Endometrial microvascular endothelial cells (primary cell): ENCODE data around the gene NT5DC3. TPM values are rescaled to one million over a fixed set of nuclear protein-coding genes. Genes with fewer than 3 reads are reported as not detected.

Experiments used
- in situ Hi-C: cut with HindIII; loops from 2 replicates; pipeline ENCODE4 v1.10.0; 2017; ENCODE audit warnings: low sequenced_read_pairs, low pct_unique_long_range_greater_than_20kb; ENCODE audit errors: inconsistent ontology term
- total RNA-seq: library from RNA; depleted of rRNA; stranded (reverse); fragments of >200 nt; gene quantifications from one replicate; pipeline ENCODE4 v1.2.3, GENCODE V29; 2015; ENCODE audit errors: inconsistent ontology term

NT5DC3 gene
- total RNA-seq: 7.0 TPM

GRCh38 chr12:103840876-103841689 is at the start of gene NT5DC3:
Gene NT5DC3, minus strand, starts transcription at chr12:103841234. Its CDS starts 78 bp downstream, at chr12:103841156.
- in situ Hi-C loops: no loop called here

GRCh38 chr12:103887738-103888137 is 46.7 kb upstream of the NT5DC3 start:
- in situ Hi-C loops: no loop called here

GRCh38 chr12:103886195-103886797 is 45.3 kb upstream of the NT5DC3 start:
- in situ Hi-C loops: no loop called here

- in situ Hi-C loops: no loop called here
Observed at GRCh38 chr12:103884316-103884715, 43.3 kb upstream of the NT5DC3 start.

GRCh38 chr12:103883908-103884307 is 42.9 kb upstream of the NT5DC3 start:
- in situ Hi-C loops: no loop called here

DNA sequence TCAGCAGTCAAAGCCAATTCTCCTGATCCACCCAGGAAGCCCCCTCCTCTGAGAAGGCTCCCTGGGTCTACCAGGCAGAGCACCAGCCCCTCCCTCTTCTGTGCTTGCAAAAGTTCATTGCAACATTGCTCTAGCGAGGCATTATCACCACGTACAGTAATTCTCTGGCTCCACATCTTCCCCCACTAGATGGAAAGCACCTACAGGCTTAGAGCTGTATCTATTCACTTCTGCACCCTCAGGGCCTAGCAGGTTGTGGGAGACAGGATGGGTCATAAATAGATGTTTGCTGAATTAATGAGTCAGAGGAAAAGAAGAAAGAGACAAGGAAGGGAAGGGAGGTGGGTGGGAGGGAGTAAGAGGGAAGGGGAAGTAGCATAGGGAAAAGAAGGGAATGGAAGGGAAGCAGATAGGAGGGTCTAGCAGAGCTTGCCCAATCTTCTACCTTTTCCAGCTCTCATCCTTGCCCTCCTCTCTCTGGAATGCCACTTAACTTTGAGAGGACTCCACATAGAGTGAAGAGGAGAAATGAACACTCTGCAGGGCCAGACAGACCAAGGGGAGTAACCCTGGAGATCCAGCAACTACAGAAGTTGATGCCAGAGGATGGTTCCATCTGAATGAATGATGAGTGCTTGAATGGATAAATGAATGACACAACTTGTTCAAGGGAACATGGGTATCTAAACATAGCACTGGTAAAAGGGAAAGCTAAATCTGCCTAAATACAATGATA is 42.0 kb upstream of the NT5DC3 start:
- in situ Hi-C loops: no loop called here

- in situ Hi-C loops: no loop called here
Observed at GRCh38 chr12:103881261-103881660, 40.2 kb upstream of the NT5DC3 start.

DNA sequence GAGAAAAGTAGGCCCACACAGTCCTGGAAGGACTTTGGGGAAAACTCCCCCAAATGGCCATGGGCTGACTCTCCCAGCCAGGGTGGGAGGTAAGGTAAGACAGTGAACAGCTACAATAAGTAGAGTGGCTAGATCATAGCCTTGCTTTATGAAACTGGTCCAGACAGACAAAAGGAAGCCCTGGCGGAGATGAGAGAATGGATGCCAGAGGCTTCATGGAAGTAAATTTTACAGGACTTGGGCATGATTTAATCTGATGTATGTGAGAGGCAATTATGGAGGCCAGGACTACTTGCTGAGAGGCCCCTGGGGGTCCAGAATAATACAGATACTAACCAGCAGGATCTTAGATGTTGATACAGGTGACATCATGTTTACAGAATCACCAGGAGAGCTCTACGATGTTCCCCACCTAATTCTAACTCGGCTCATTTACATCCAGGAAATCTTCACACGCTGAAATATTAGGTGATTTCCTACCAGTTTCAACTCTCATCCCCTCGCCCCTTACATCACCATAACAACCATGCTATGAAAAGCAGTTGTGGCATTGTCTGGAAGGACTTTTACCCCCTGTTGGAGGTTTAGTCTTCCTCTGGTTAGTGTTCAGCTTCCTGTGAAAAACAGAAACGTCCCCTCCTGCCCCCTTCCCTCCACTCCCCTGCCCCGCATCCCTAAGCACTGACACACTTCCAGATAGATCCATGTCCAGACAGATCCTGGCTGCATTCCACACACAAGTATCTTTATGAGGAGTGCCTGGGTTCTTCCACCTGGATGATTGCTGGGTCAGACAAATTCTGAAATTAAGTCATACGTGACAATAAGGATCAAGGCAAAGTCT is 39.5 kb upstream of the NT5DC3 start:
- in situ Hi-C loops: no loop called here

DNA sequence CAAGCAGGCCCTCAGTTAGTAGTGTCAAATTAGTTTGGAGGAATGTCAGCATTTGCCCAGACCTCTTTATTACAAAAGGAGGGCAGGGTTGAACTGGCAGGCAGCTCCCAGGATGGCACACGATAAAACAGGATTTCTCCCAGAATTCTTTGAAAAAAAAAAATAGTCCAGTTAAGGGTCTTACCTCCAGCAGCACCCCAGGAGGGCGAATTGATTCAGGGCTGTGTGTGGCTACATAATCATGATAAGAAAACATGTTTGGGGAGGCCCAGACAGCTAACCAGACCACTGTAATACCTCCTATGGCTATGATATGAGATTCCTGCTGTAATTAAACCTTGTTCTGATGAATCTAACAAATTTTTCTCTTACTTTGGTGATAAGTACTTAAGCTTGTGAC is 38.8 kb upstream of the NT5DC3 start:
- in situ Hi-C loops: no loop called here

DNA sequence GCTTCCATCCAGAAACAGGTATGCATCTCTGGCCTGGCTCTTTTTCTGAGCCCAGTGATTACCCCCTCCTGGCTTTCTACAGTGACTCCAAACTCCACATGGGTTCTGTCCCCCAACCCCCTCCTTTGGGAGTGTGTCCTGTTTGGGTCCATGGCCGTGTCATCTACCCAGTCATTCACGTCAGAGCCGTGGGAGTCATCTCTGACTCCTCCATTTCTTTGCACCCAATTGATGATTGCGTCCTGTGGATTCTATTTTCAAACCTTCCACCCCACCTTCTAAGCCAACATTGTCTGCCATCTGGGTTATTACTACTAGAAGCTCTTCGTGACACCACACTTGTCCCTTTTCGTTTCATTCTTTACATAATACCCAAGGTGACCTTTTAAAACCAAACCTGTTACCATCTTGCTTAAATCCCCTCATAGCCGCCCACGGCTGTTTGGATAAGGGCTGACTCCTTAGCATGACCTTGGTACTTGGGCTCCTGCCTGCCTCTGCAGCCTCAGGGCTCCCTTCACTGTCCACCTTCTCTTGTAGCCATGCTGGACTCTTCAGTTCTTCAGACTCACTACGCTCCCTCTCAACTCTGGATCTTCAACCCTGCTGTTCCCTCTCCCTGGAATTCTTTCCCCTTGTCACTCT is 38.1 kb upstream of the NT5DC3 start:
- in situ Hi-C loops: no loop called here

DNA sequence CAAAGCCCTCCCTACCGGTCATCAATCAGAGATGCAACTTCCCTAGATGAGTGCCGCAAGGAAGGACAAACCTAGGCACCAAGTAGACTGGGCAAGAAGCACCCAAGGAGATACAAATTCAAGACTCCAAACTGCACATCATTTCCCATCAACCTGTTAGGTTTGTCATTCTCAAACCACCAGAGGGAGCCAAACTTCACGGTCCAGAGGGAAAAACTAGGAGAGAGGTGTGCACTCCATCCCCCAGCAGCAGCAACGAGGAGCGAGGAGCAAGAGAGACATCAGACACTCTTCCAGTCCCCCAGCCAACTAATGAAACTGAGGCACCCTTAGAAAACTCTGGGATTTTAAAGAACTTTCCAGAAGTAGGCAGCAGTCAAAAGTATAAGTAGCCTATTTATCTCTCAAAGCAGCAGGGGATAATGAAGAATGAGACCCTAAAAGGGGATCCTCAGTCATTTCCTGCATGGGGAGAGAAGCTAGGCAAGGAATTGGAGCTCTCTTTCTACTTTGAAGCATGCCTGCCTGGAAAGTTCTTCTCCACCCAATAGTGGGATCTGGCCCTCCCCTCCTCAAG is 37.0 kb upstream of the NT5DC3 start:
- in situ Hi-C loops: no loop called here

DNA sequence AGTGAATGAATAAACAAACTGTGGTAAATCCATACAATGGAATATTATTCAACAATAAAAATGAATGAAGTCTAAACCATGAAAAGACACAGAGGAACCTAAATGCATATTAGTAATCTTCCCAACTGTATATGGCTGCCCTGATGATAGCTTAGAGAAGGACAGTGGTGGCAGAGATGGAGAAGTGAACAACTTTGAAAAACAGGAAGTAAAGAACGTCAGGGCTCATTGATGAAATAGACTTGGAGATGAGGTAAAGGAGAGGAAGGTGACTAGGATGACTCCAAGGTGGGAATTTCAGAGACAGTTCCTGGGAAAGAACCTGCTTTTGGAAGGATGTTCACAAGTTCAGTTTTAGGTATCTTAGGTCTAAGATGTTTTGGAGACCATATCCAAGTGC is 36.3 kb upstream of the NT5DC3 start:
- in situ Hi-C loops: no loop called here

GRCh38 chr12:103875666-103876065 is 34.6 kb upstream of the NT5DC3 start:
- in situ Hi-C loops: no loop called here

GRCh38 chr12:103868215-103868614 is 27.2 kb upstream of the NT5DC3 start:
- in situ Hi-C loops: no loop called here

DNA sequence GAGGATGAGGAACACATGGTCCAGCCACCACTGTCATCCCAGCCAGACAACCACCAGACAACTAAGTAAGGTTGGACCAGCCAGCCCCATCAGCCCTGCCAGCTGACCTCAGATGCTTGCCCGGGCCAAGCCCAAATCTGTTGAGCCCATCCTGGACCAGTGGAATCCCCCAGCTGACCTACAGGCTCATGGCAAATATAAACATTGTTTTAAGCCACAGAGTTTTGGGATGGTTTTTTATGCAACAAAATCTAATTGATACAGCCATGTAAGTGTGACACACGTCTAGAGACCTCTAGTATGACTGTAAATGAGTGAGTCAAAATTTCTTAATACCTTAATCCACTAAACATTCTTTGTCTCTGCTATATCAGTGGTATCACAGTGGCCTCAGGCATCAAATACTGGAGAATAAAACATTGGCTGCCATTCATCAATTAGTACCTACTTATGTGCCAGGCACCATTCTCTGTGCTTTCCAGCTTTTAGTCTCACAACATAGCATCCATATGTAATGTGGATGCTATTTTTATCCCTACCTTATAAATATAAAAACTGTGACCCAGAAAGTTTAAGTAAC is 24.2 kb upstream of the NT5DC3 start:
- in situ Hi-C loops: no loop called here

- in situ Hi-C loops: no loop called here
Observed at GRCh38 chr12:103864710-103865109, 23.7 kb upstream of the NT5DC3 start.

DNA sequence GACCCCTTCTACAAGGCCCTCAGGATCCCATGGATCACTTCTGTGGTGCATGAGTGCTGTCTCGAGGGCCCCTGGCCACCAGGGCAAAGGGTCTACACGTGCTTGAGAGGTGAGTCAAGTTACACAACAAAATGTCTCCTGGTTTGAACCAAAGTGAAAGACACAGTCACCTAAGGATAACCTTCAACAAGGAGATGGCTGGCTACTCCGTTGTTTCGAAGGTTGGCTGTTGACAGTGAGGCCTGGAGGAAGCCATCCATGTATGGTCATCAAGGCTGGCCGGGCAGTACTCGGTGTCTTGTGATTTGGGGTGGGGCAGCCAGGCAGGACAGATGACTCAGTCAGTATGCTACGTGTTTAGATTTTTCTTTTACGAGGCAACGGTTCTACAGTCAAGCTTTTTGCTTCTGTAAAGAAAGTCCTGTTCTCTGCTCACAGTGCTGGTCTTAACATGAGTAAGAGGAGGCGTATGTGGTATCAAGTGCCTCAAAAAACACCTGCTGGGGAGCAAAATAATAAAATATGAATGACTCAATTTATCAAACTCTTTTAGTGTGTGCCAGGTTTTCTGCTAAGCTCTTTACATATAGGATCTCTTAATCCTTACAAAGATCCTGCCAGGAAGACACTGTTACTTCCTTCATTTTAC is 18.0 kb upstream of the NT5DC3 start:
- in situ Hi-C loops: no loop called here
